GM19395 (cell line): ENCODE data around the gene RAD51C.
"Not testable (repeated sequence)": the region's sequence is repeated elsewhere in the genome, so short reads cannot be mapped to it uniquely, and the experiment has no call there.

Experiments used
- ATAC-seq: cut with Tn5 transposase; IDR thresholded peaks from one replicate; pipeline ENCODE4 v1.9.1; 2021; ENCODE audit warnings: mild to moderate bottlenecking, moderate library complexity; ENCODE audit not compliant: unreplicated experiment

RAD51C gene

DNA sequence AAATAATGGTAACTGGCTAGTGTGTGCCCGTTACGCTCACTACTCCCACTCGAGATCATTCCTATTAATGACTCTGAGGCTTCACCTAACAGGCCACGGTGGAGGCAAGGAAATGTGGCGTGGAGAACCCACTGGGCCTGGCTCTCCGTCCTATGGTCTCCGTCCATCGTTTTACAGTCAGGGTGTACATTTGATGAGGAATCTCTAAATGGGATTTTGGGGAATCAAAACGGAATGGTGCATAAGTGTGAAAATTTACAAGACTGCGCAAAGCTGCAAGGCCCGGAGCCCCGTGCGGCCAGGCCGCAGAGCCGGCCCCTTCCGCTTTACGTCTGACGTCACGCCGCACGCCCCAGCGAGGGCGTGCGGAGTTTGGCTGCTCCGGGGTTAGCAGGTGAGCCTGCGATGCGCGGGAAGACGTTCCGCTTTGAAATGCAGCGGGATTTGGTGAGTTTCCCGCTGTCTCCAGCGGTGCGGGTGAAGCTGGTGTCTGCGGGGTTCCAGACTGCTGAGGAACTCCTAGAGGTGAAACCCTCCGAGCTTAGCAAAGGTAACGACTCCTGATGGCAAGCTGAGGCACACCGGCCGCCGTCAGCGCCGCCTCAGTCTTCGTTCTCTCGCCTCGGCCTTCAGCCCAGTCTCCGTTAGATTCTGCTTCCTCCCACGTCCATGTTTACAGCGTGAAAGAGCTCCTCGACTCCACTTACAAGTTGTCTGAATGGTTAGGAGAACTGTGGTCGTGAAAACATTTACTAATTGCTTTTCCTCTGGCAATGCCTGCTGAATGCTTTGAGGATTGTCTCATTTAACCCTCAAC lies at the start of gene RAD51C:
RAD51C (plus strand) TSS at position 364 of the 817 bp plus-strand sequence; CDS start at position 406, 42 bp downstream.
- ATAC-seq, result peak; percentile 95

DNA sequence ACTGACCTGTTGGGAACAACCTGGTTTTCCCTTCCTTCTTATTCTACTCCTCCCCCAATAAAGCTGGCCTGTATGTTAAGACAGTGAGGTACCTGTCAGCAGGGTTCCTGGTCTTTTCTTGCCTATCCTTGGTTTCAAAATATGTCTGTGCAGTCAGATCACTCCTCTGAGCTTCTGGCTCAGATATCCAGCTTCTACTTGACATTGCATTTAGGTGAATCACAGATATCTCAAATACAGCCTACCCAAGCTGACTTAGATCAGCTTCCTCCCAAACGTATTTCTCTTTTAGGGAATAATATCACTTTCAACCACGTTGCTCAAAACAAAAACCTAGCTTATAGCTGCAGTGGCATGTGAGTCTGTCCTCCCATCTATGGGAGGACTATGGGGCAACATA lies 49.3 kb upstream of the RAD51C start:
- no peak for ATAC-seq

DNA sequence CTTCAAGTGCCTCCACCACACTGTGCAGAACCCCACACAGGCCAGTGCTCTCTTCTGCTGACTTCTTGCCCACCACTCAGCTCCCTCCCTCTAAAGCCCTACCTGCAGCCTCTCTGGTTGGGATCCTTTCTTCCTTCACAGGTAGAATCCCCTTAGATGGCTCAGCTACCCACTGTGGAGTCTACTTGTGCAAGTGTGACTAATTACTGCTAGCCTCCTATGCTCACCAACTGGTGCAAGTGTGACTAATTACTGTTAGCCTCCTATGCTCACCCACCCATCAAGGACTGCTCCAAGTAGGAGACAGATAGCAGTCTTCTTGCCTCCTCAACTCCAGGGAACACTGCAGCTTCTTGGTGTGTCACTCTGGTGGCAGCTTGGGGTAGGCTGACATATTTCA lies 44.2 kb upstream of the RAD51C start:
- ATAC-seq, result no peak

DNA sequence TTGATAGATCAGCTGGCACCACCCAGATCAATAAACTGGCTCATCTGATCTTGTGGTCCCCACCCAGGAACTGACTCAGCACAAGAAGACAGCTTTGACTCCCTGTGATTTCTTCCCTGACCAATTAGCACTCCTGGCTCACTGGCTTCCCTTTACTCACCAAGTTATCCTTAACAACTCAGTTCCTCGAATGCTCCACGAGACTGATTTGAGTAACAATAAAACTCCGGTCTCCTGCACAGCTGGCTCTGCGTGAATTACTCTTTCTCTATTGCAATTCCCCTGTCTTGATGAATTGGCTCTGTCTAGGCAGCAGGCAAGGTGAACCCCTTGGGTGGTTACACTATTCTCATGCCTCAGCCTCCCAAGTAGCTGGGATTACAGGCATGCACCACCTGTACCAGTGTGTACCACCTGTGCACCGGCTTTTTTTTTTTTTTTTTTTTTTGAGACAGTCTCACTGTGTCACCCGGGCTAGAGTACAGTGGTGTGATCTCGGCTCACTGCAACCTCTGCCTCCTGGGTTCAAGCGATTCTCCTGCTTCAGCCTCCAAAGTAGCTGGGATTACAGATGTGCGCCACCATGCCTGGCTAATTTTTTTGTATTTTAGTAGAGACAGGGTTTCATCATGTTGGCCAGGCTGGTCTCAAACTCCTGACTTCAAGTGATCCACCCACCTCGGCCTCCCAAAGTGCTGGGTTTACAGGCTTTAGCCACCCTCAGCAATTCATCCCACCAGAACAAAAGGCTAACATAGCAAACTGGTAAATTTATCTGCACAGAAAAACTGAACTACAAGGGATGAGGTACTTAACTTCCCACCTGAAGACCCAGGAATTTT lies 34.2 kb upstream of the RAD51C start:
- not testable (repeated sequence) for ATAC-seq

DNA sequence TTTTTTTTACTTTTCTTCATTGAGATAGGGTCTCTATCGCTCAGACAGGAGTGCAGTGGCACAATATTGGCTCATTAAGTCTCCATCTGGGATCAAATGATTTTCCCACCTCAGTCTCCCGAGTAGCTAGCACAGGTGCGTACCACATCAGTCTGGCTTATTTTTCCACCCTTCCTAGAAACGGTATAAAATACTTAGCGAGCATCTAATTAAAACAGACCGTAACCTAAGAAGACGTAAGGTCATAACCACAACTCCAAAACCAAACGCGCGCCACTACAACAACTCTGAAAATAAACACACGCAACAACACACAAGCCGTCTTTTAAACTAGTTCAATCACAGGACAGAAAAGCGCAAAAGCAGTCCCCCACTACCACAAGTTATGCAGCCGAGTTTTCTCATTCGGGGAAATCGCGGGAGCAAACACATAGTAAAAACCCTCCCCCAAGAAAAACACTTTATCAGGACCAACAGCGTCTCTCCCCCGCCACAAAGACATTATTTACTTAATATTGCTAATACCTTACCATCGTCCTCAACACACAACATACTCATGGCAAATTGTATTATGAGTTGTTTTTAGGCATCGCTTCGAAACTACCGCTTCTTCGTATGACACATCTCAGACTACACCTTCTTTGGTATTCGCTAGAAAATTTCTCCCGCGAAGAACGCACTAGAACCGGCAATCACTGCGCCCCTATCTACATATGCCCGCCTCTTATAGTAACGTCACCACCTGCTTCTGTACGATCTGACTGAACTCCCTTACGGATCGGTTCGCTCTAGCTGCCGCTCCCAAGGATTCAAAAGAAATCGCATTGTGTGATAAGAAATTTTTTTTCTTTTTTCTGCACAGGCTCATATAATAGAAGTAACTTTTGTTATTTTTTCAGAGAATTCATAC lies 33.3 kb upstream of the RAD51C start:
- peak; percentile 72 for ATAC-seq

DNA sequence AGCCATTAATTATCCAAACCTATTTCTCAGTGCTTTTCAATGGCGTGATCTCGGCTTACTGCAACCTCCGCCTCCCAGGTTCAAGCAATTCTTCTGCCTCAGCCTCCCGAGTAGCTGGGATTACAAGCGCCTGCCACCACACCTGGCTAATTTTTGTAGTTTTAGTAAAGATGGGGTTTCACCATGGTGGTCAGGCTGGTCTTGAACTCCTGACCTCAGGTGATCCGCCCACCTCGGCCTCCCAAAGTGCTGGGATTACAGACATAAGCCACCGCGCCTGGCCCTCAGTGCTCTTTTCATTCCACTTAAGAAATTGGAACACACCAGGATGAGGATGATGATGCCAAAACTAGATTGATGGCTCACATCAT lies 32.7 kb upstream of the RAD51C start:
- not testable (repeated sequence) for ATAC-seq

DNA sequence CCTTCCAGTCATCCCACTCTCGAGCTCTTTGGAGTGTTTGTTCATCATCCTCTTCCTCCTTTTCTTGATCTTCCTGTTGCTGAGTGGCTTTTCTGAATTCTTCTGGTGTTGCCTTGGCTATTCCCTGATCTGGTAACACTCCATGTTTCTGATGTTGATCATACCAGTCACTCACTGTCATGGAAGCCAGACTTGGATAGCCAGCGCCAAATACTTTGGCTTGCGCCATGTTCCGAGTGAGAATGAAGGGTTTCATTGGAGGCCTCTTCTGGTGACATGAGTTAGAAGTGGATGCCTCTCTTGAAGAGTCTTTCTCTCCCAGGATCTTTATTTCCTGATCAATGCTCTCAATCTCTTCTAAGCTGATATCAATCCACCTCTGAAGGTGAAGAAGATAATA lies 31.8 kb upstream of the RAD51C start:
- no peak for ATAC-seq

DNA sequence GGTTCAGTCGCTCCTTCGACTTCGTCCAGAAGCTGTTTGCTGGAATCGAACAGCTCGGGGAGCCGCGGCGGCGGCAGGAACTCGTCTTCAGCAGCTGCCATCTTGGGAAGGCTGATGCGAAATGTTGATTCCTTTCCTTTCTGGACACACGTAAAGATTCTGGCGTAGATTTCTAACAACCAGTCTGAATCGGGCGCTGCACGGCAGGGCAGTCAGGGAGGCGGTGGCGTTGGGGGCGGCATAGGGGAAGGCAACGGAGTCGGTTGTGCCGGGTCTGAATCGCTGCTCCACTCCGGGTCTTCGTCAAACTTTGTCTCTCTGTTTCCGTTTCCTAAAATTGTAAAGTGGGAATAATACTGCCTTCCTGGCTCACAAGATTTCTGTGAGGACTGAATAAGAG lies 30.9 kb upstream of the RAD51C start:
- no peak for ATAC-seq

DNA sequence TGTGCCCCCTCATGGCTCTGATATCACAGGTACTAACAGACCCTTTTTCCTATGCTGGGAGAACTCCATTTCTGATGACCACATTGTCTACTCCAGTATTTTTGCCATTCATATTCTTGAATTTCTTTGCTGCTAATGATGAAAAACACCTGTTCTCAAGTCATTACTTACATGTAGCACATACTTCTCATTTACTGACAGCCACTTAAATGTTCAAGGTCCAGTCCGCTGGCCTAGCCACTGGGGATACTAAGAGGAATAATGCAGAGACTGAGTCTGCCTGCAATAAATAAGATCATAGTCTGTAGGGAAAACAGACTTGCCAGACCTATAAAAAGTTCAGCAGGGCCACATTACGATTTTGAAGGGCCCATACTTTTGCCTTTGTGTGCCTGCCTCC lies 28.1 kb upstream of the RAD51C start:
- ATAC-seq, result no peak

DNA sequence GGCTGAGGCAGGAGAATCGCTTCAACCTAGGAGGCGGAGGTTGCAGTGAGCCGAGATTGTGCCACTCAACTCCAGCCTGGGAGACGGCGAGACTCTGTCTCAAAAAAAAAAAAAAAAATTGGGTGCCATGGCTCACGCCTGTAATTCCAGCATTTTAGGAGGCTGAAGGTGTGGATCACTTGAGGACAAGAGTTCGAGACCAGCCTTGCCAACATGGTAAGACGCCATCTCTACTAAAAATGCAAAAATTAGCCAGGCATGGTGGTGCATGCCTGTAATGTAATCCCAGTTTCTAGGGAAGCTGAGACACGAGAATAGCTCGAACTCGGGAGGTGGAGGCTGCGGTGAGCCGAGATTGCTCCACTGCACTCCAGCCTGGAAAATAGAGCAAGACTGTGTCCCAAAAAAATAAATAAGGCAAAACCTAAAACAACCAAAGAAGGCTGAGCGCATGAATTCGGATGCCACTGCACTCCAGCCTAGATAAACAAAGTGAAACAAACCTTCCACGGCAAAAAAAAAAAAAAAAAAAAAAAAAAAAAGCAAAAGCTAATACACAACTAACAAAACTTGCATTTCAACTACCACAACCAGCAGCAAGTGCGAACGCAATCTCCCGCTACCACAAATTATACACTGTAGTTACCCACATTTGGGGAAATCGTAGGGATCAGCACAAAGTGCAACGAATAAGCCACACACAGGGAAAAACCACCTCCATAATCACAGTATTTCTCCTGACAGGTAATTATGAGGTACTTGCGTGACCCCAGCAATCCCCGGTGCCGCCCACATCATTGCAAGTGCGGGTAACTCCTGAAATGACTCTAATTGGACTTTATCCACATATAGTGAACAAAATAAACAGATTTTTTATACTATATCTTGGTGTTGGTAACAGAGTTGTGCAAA lies 26.2 kb upstream of the RAD51C start:
- no peak for ATAC-seq

DNA sequence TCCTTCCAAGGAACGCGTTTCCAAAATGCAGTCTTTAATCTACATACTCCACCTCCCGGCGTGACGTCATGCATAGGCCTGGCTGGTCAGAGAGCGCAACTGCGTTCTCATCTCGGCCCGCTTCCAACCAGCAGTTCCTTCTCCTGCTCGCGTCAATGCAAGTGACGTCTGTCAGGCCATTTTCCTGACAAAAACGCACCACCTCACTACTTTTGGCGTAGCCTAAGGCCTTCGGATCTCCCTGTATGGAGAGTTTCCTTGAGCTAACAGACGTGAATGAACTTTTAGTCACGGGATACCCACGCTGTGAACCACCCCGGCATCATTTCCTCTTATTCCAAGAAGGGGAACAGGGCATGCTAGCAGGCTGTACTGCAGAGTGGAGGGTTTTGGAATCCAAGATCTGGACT lies 25.5 kb upstream of the RAD51C start:
- ATAC-seq, result no peak

DNA sequence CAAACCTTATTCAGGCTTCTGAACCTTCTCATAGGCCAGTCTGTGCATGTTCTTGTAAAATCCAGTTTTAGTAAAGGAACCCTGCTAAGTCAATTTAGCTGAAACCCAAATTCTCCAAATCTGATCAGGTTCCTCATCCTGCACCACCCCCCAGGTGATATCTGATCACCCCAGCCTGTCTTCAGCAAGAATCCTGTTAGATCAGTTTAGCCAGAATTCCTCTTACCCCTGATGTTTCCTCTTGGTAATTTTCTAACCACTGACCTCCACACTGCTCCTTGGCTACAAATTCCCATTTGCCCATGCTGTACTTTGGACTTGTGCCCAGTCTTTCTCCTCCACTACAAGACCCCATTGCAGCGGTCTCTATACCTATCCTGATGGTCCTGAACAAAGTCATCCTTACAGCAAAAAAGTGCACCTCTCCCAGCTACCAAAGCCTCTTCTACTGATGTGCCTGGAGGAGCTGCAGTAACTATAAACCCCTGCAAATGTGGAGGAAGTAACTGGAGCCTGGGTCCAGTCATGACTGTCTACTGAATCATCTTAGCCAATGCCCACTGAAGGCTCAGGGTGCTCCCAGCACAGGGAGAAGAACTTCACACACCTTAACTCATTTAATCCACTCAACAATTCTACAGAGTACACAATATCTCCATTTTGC lies 24.3 kb upstream of the RAD51C start:
- no peak for ATAC-seq

DNA sequence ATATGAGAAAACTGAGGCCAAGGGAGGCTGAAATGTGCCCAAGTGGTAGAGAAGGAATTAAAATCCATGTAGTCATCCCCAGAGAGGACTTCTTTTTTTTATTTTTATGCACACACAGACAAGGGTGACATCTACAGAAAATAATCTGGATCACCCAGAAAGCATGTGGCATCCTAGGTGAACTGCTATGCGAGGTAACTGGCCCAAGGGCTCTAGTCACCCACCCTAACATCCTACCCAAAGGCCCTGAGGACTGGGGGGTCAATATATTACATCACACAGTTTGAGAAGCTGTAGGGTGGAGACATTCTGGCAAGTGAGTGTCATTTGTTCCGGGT lies 23.8 kb upstream of the RAD51C start:
- ATAC-seq, result no peak

DNA sequence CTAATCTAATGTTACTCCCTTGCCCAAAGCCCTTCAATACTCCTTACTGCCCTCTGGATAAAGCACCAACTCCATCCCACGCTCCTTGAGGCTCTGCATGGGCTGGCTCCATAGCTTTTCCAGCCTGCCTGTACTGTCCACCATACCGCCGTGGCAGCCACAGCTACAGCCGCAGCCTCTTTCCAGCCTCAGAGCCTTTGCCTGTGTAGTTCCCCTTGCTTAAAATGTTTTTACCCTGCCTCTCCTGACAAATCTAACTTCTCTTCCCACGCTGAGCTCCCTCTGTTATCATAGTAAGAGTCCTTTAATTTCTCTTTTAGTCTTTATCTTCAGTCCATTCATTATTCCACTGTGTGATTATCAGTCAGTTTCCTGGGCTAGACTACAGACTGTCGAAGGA lies 22.5 kb upstream of the RAD51C start:
- ATAC-seq, result no peak

DNA sequence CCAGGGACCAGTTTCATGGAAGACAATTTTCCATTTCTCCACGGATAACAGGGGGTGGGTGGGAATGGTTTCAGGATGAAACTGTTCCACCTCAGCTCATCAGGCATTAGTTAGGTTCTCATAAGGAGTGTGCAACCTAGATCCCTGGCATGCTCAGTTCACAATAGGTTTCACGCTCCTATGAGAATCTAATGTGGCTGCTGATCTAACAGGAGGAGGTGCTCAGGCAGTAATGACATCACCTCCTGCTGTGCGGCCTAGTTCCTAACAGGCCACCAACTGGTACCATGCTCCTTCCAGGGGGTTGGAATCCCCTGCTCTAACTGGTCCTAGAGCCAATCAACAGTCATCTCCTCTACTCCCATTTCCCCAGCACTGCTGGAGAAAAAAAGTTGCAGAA lies 20.4 kb upstream of the RAD51C start:
- ATAC-seq, result no peak

DNA sequence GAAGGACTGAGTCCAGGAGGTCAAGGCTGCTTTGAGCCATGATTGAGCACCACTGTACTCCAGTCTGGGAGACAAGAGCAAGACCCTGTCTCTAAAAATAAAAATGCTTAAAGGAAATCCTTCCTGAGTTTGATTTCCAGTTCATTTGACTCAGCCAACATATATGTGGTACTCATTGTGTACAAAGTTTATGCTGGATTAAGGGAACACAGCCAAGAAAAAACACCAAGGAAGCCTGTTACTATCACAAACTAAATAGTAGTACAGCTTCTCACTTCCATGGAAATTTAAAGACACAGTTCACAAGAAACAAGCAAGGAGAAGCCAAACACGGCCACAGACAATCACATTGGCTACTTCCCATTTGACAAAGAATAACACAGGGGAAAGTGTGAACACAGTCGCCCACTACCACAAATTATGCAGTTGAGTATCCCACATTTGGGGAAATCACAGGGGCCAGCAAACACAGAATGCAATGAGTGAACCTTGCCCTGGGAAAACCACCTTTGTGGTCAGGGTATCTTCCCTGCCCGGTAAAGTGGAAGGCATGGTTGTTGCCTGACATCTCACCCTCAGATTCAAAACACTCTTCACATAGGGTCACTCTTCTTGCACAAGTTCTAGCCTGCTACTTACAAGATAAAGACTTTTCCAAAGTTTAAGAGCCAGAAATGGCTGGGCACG lies 15.1 kb upstream of the RAD51C start:
- no peak for ATAC-seq

DNA sequence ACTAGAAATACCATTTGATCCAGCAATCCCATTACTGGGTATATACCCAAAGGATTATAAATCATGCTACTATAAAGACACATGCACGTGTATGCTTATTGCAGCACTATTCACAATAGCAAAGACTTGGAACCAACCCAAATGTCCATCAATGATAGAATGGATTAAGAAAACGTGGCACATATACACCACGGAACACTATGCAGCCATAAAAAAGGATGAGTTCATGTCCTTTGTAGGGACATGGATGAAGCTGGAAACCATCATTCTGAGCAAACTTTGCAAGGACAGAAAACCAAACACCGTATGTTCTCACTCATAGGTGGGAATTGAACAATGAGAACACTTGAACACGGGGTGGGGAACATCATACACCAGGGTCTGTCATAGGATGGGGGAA lies 14.1 kb upstream of the RAD51C start:
- not testable (repeated sequence) for ATAC-seq

DNA sequence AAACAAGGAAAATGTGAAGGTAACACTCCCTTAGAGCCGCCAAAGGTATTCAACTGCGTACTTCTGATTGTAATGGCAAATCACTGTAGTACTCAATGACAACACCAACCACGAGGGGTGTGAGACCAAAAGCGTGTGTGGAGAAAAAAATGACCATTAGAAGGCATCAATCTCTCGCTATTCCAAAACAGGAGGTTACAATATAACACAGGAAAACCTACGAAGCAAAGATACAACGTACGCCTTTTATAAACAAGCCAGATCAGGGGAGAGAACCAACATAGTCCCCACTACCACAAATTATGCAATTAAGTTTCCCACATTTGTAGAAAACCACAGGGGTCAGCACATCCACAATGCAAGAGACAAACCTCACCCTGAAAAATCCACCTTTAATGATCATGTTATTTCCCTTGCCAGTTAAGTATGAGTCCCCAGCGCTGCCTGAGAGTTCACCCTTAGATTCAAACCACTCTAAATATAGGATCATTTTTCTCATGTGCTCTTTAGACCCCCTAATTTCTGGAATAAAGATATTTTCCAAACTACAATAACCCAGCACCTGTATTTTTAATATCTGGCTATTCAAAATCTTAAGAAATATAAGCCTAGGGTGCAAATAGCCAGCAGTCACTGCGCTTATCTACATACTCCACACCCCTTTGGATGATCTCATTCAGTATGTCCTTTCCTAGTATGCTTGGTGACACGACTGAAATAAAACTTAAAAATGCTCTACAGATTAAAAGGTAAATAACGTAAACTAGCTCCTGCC lies 13.0 kb upstream of the RAD51C start:
- ATAC-seq, result no peak
